Nephron (organoid): ENCODE measurements around the gene TNIK.
A peak's percentile ranks its signal among the peaks of the same experiment; 100 is the strongest.

Experiments
- H3K27ac Mint-ChIP-seq, 3 experiments: 2 replicates each; pipeline ENCODE4 v1.8.0; 2020; ENCODE audit warnings: mixed read lengths in 3 of 3, mild to moderate bottlenecking in 2 of 3, moderate library complexity in 1 of 3
- H3K27me3 Mint-ChIP-seq: 2 replicates; pipeline ENCODE4 v1.8.0; 2021; ENCODE audit warnings: low read depth, mild to moderate bottlenecking, moderate library complexity, mixed read lengths
- H3K36me3 Mint-ChIP-seq: 2 replicates; pipeline ENCODE4 v1.8.0; 2020; ENCODE audit warnings: low read depth, mixed read lengths
- H3K4me1 Mint-ChIP-seq: 2 replicates; pipeline ENCODE4 v1.8.0; 2020; ENCODE audit warnings: mixed read lengths
- H3K4me3 Mint-ChIP-seq, 3 experiments: 2 replicates each; pipeline ENCODE4 v1.8.0; 2020; ENCODE audit warnings: mild to moderate bottlenecking in 3 of 3, mixed read lengths in 3 of 3, moderate library complexity in 2 of 3
- H3K9me3 Mint-ChIP-seq: 2 replicates; pipeline ENCODE4 v1.8.0; 2020; ENCODE audit warnings: mixed read lengths
- CTCF ChIP-seq, 3 experiments: fragments of 200-600 bp; sonication (generic); IDR thresholded peaks; one replicate each; pipeline ENCODE4 v1.5.0; 2021; ENCODE audit warnings: antibody characterized with exemption in 3 of 3; ENCODE audit not compliant: unreplicated experiment in 3 of 3

The TNIK gene

GRCh38 chr3:171200052-171200749, 260.0 kb downstream of the TNIK start:
- Mint-ChIP-seq H3K4me1 (peaks cover 24% of the 10 kb centered on the region), H3K36me3 (no peaks in the 10 kb centered on the region), H3K4me3 (no peak overlapping the region), H3K27ac (peak overlapping the region in 2 of 3 experiments; percentile 16 to 23), H3K27me3 (no peaks in the 10 kb centered on the region), H3K9me3 (no peaks in the 10 kb centered on the region)
- no peak for TF ChIP-seq CTCF (IDR thresholded peaks at IDR 0.05; ENCODE audit: unreplicated experiment in 3 of 3)

GRCh38 chr3:171199473-171199829, 260.8 kb downstream of the TNIK start:
- Mint-ChIP-seq H3K27ac (peak overlapping the region in 1 of 3 experiments; percentile 16), H3K9me3 (no peaks in the 10 kb centered on the region), H3K27me3 (no peaks in the 10 kb centered on the region), H3K4me1 (peaks cover 24% of the 10 kb centered on the region), H3K4me3 (no peak overlapping the region), H3K36me3 (no peaks in the 10 kb centered on the region)
- no peak for TF ChIP-seq CTCF (IDR thresholded peaks at IDR 0.05; ENCODE audit: unreplicated experiment in 3 of 3)

GRCh38 chr3:171198781-171199472, 261.3 kb downstream of the TNIK start:
- no peaks in the 10 kb centered on the region for H3K27me3 Mint-ChIP-seq

GRCh38 chr3:171195686-171196085, 264.5 kb downstream of the TNIK start:
- Mint-ChIP-seq H3K4me3 (no peak overlapping the region), H3K9me3 (no peaks in the 10 kb centered on the region), H3K36me3 (no peaks in the 10 kb centered on the region), H3K27ac (no peak overlapping the region), H3K4me1 (peaks cover 11% of the 10 kb centered on the region), H3K27me3 (no peaks in the 10 kb centered on the region)
- TF ChIP-seq CTCF (IDR thresholded peaks at IDR 0.05; ENCODE audit: unreplicated experiment in 3 of 3), result peak in 1 of 3 experiments; percentile 12

More at GRCh38 chr3:171198781-171199472, 261.3 kb downstream of the TNIK start:
- Mint-ChIP-seq H3K4me3 (no peak overlapping the region), H3K4me1 (peaks cover 24% of the 10 kb centered on the region), H3K27ac (peak overlapping the region in 1 of 3 experiments; percentile 8), H3K36me3 (no peaks in the 10 kb centered on the region), H3K9me3 (no peaks in the 10 kb centered on the region)
- TF ChIP-seq CTCF (IDR thresholded peaks at IDR 0.05; ENCODE audit: unreplicated experiment in 3 of 3), result no peak

GRCh38 chr3:171194965-171195364, 265.2 kb downstream of the TNIK start:
- Mint-ChIP-seq H3K27me3 (no peaks in the 10 kb centered on the region), H3K4me1 (peaks cover 9% of the 10 kb centered on the region), H3K27ac (no peak overlapping the region), H3K36me3 (no peaks in the 10 kb centered on the region), H3K4me3 (no peak overlapping the region), H3K9me3 (no peaks in the 10 kb centered on the region)
- TF ChIP-seq CTCF (IDR thresholded peaks at IDR 0.05; ENCODE audit: unreplicated experiment in 3 of 3), result no peak
